Medulla oblongata (tissue), 1 donor: ENCODE data around the gene FAM171A1.
"Not testable (repeated sequence)": the region's sequence is repeated elsewhere in the genome, so short reads cannot be mapped to it uniquely, and the experiment has no call there.

Experiments
- DNase-seq: peaks from one replicate; pipeline ENCODE4 v3.0.0-alpha.2; 2015; ENCODE audit errors: extremely low spot score

The FAM171A1 gene

DNA sequence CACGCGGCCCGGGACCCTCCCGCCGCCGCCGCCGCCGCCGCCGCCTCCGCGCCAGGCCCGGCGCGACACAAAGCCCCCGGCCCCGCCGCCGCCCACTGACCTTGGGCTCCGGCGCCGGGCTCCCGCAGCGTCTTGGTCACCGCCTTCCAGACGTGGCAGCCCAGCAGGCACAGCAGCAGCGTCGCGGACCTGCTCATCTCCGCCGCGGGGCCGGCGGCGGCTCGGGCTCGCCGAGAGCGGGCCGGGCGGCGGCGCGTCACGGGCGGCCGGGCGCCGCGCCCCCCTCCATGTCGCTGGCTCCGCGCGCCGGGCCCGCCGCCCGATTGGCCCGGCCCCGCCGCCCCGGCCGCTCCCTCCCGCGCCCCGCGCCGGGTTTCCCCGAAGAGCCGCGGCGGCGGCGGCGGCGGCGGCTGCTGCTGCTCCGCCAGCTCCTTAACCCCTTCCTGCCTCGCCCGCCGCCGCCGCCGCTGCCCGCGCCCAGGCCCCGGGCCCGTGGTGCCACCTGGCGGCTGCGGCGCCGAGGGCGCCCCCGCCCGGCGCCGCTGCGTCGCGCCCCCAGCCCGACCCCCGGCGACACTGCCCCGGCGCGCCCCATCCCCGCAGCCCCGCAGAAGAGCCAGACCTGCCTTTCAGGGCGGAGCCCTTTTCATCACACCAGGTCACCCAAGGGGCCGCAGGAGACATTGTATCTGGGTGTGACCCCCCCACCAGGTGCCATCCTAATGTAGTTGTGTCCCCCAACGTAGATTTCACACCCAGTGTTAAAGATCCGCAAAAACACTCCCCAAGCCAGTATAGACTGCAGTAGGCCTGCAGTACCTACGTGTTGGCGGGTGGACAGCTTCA lies at the start of gene FAM171A1:
Gene FAM171A1, minus strand, starts transcription at position 434 of the 846 bp plus-strand sequence. Its CDS starts 237 bp downstream, at position 197.
- DNase-seq, result peak; percentile 66

DNA sequence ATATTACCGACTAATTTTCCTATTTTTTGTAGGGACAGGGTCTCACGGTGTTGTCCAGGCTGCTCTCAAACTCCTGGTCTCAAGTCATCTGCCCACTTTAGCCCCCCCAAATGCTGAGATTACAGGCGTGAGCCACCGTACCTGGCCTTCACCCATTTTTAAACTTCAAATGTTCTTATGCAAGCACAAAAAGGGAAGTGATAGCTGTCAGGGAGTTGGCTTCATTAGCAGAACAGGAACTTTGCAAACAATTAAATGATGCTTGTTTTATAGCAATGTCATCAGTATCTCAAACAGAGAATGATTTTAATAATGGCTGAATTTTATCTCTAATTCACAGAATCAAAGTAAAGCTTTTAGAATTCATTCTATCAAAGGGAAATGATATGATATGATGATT lies 49.8 kb upstream of the FAM171A1 start:
- DNase-seq, result no peak

GRCh38 chr10:15419279-15419874 lies 48.3 kb upstream of the FAM171A1 start:
- peak; percentile 65 for DNase-seq

DNA sequence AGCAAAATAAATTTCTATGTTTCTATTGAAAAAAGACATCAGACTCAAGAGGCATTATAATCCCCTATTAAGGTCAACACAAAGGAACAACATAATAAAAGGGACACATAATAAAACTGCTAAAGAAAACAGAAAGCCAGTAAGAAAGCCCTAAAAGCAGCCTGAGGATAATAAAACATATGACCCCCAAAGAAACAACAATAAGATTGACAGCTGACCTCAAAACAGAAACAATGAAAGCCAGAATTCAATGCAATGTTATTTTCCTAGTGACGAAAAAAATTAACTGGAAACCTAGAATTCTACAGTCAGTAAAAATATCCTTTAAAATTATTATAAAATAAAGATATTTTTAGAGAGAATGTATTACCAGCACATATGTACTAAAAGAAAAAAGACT lies 44.9 kb upstream of the FAM171A1 start:
- no peak for DNase-seq

- DNase-seq, result no peak
These were observed 39.9 kb upstream of the FAM171A1 start for GRCh38 chr10:15411010-15411409.

DNA sequence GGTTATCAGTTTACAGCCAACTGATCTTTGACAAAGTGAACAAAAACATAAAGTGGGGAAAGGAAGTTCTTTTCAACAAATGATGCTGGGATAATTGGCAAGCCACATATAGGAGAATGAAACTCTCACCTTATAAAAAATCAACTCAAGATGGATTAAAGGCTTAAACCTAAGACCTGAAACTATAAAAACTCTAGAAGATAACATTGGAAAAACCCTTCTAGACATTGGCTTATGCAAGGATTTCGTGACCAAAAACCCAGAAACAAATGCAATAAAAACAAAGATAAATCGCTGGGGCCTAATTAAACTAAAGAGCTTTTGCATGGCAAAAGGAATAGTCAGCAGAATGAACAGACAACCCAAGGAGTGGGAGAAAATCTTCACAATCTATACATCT lies 38.3 kb upstream of the FAM171A1 start:
- DNase-seq, result not testable (repeated sequence)

- DNase-seq, result no peak
These were observed 37.5 kb upstream of the FAM171A1 start for GRCh38 chr10:15408557-15408956.

DNA sequence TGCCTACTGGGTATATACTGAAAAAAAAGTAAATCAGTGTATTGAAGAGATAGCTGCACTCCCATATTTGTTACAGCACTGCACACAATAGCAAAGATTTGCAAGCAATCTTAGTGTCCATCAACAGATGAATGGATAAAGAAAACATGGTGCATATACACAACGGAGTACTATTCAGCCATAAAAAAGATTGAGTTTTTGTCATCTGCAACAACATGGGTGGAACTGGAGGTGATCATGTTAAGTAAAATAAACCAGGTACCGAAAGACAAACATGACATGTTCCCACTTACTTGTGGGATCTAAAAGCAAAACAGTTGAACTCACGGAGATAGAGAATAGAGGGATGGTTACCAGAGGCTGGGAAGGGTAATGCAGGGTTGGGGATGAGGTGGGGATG lies 34.2 kb upstream of the FAM171A1 start:
- no peak for DNase-seq

GRCh38 chr10:15401382-15401781 lies 30.3 kb upstream of the FAM171A1 start:
- no peak for DNase-seq

DNA sequence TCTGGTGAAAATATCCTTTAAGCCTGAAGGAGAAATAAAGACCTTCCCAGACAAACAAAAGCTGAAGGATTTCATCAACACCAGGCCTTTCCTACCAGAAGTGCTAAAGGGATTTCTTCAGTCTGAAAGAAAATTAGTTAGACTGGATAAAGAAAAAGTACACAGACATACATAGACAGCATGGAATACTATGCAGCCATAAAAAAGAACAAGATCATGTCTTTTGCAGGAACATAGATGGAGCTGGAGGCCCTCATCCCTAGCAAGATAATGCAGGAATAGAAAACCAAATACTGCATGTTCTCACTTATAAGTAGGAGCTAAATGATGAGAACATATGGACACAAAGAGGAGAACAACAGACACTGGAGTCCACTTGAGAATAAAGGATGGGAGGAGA lies 29.4 kb upstream of the FAM171A1 start:
- not testable (repeated sequence) for DNase-seq

GRCh38 chr10:15399060-15399661 lies 28.1 kb upstream of the FAM171A1 start:
- DNase-seq, result no peak

DNA sequence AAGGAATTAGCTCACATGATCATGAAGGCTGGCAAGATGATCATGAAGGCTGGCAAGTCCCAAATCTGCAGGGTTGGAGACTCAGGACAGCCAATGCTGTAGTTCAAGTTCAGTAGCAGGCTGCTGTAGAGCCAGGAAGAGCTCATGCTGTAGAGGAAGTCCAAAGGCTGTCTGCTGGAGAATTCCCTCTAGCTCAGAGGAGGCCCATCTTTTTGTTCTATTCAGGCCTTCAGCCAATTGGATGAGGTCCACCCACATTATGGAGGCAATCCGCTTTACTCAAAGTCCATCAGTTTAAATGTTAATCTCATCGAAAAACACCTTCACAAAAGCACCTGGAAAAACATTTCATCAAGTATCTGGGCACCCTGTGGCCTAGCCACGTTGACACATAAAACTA lies 24.8 kb upstream of the FAM171A1 start:
- no peak for DNase-seq

- no peak for DNase-seq
These were observed 22.2 kb upstream of the FAM171A1 start for GRCh38 chr10:15393139-15393825.

- no peak for DNase-seq
These were observed 20.4 kb upstream of the FAM171A1 start for GRCh38 chr10:15391491-15391890.

- DNase-seq, result not testable (repeated sequence)
These were observed 17.1 kb upstream of the FAM171A1 start for GRCh38 chr10:15388172-15388571.

- DNase-seq, result no peak
These were observed 15.9 kb upstream of the FAM171A1 start for GRCh38 chr10:15387021-15387420.

- DNase-seq, result no peak
These were observed 14.7 kb upstream of the FAM171A1 start for GRCh38 chr10:15385552-15386455.

DNA sequence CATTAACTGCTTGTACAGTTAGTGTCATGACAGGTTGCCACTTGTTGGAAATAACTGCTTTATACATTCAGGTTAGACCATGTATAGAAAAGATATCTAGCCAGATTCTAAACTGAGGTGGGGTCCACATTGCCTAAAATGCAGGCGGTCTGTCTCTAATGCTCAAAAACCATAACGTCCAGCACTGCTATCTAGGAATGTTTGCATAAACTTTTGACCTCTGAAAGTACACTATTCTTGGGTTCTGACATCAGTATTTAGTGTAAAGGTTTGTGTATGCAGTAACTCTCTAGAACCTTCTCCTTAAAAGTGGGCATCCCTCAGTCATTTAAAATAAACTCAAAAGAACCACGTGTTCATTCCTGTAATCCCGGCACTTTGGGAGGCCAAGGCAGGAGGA lies 10.3 kb upstream of the FAM171A1 start:
- DNase-seq, result no peak

GRCh38 chr10:15379078-15379477 lies 8.0 kb upstream of the FAM171A1 start:
- no peak for DNase-seq

- DNase-seq, result no peak
These were observed 7.5 kb upstream of the FAM171A1 start for GRCh38 chr10:15378569-15378968.

- DNase-seq, result no peak
These were observed 3.5 kb upstream of the FAM171A1 start for GRCh38 chr10:15374566-15374965.
